ENCODE results near the gene CD2.

DNA sequence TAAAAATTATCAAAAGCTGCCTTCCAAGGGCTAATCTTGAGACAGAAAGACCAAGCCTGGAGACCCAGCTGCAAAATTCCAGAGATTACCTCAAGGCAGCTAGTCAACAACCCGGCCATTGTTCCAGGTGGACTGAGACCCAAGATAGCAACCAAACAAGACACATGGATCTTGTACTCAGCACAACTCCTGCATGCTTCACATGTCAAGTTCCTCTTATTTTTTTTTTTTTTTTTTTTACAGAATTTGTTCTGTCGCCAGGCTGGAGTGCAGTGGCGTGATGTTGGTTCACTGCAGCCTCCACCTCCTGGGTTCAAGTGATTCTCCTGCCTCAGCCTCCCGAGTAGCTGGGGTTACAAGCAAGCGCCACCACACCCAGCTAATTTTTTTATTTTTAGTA lies 40.1 kb downstream of the CD2 start:
- no peak for TF ChIP-seq EZH2 (IDR thresholded peaks at IDR 0.05; ENCODE audit: borderline replicate concordance, low read depth, low read length, severe bottlenecking)
- TF ChIP-seq, protein P1, sequence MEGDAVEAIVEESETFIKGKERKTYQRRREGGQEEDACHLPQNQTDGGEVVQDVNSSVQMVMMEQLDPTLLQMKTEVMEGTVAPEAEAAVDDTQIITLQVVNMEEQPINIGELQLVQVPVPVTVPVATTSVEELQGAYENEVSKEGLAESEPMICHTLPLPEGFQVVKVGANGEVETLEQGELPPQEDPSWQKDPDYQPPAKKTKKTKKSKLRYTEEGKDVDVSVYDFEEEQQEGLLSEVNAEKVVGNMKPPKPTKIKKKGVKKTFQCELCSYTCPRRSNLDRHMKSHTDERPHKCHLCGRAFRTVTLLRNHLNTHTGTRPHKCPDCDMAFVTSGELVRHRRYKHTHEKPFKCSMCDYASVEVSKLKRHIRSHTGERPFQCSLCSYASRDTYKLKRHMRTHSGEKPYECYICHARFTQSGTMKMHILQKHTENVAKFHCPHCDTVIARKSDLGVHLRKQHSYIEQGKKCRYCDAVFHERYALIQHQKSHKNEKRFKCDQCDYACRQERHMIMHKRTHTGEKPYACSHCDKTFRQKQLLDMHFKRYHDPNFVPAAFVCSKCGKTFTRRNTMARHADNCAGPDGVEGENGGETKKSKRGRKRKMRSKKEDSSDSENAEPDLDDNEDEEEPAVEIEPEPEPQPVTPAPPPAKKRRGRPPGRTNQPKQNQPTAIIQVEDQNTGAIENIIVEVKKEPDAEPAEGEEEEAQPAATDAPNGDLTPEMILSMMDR (IDR thresholded peaks at IDR 0.05; ENCODE audit: borderline replicate concordance, extremely low read depth, low read length, poor library complexity, severe bottlenecking): no peak
